Upper lobe of left lung (tissue), 4 donors: ENCODE measurements around the gene TMEM223.

Source experiments
- CTCF ChIP-seq, 6 experiments: fragments of 450-650 bp in 4 of 6; fragments of 200-600 bp in 2 of 6; sonication (generic) in 2 of 6; IDR thresholded peaks; one replicate each; pipeline ENCODE4 v1.5.1; 2016 to 2019; ENCODE audit warnings: antibody characterized with exemption in 6 of 6
- POLR2A ChIP-seq, 4 donors: fragments of 450-650 bp; IDR thresholded peaks; one replicate each; pipeline ENCODE4 v1.5.1; 2016 to 2017; ENCODE audit warnings: antibody characterized with exemption in 4 of 4, mild to moderate bottlenecking in 2 of 4
- POLR2AphosphoS5 ChIP-seq, 2 donors: sonication (generic); formaldehyde crosslinking; IDR thresholded peaks; one replicate each; pipeline ENCODE4 v1.5.1; 2017; ENCODE audit warnings: antibody characterized with exemption in 2 of 2

- TF ChIP-seq CTCF (IDR thresholded peaks at IDR 0.05) = no peak
- TF ChIP-seq POLR2AphosphoS5 (IDR thresholded peaks at IDR 0.05) = no peak
- no peak for TF ChIP-seq POLR2A (IDR thresholded peaks at IDR 0.05)
These were observed 4.5 kb upstream of the TMEM223 start for GRCh38 chr11:62796281-62796680.
